Keratinocyte (primary cell): ENCODE data around the gene OTP. TPM values are rescaled to one million over a fixed set of nuclear protein-coding genes. Genes with fewer than 3 reads are reported as not detected.

ENCODE experiments used
- DNase-seq: peaks from one replicate; pipeline ENCODE4 v3.0.0-alpha.2; 2011; ENCODE audit warnings: low read depth, missing footprints, low spot score
- FAIRE-seq: peaks from 2 replicates; lab custom pipeline; 2011; peaks lifted over from hg19 to GRCh38; lab: Jason Lieb, UNC
- H2AFZ ChIP-seq: 2 replicates; pipeline ENCODE4 v1.6.0; 2012; ENCODE audit warnings: low read length, control low read depth, inconsistent platforms; ENCODE audit not compliant: control insufficient read depth
- H3K27ac ChIP-seq: 2 replicates; pipeline ENCODE4 v1.5.1; 2011; ENCODE audit warnings: low read length; ENCODE audit not compliant: control insufficient read depth, insufficient read depth
- H3K27me3 ChIP-seq: 3 replicates; pipeline ENCODE4 v1.6.0; 2011; ENCODE audit warnings: low read length; ENCODE audit not compliant: control insufficient read depth, insufficient read depth; ENCODE audit errors: extremely low read depth
- H3K36me3 ChIP-seq, 2 experiments: 2 replicates in 1 of 2; 3 replicates in 1 of 2; pipeline ENCODE4 v1.5.1; 2011; ENCODE audit warnings: low read length in 2 of 2, mild to moderate bottlenecking in 1 of 2; ENCODE audit not compliant: control insufficient read depth in 2 of 2, insufficient read depth in 2 of 2; ENCODE audit errors: extremely low read depth in 1 of 2
- H3K4me1 ChIP-seq: 3 replicates; pipeline ENCODE4 v1.5.1; 2011; ENCODE audit warnings: low read length; ENCODE audit not compliant: control insufficient read depth, insufficient read depth; ENCODE audit errors: extremely low read depth
- H3K4me2 ChIP-seq: 3 replicates; pipeline ENCODE4 v1.6.0; 2011; ENCODE audit warnings: low read depth, low read length; ENCODE audit not compliant: control insufficient read depth, insufficient read depth; ENCODE audit errors: extremely low read depth
- H3K4me3 ChIP-seq, 3 experiments: fragments of 200-600 bp in 1 of 3; sonication (generic) in 1 of 3; 2 replicates in 2 of 3; 3 replicates in 1 of 3; pipeline ENCODE4 v1.5.1; 2011 to 2016; ENCODE audit warnings: low read length in 3 of 3, mild to moderate bottlenecking in 3 of 3, control low read depth in 2 of 3, inconsistent platforms in 1 of 3, low read depth in 1 of 3, mixed read lengths in 1 of 3, mixed run types in 1 of 3, moderate library complexity in 1 of 3; ENCODE audit not compliant: control insufficient read depth in 2 of 3, insufficient read depth in 2 of 3; ENCODE audit errors: extremely low read depth in 1 of 3
- H3K79me2 ChIP-seq: 2 replicates; pipeline ENCODE4 v1.6.0; 2012; ENCODE audit warnings: low read length; ENCODE audit not compliant: control insufficient read depth, insufficient read depth
- H3K9ac ChIP-seq: 3 replicates; pipeline ENCODE4 v1.6.0; 2011; ENCODE audit warnings: low read length; ENCODE audit not compliant: control insufficient read depth, insufficient read depth; ENCODE audit errors: extremely low read depth
- H3K9me1 ChIP-seq: 3 replicates; pipeline ENCODE4 v1.6.0; 2011; ENCODE audit warnings: low read length; ENCODE audit not compliant: control insufficient read depth, insufficient read depth; ENCODE audit errors: extremely low read depth
- H3K9me3 ChIP-seq: 2 replicates; pipeline ENCODE4 v1.5.1; 2012; ENCODE audit warnings: low read depth, low read length; ENCODE audit not compliant: control insufficient read depth
- H4K20me1 ChIP-seq: 3 replicates; pipeline ENCODE4 v1.6.0; 2011; ENCODE audit warnings: low read length; ENCODE audit not compliant: control insufficient read depth, insufficient read depth; ENCODE audit errors: extremely low read depth
- CTCF ChIP-seq, 3 experiments: IDR thresholded peaks in 1 of 3; conservative IDR thresholded peaks in 1 of 3; optimal IDR thresholded peaks in 1 of 3; 2 replicates in 2 of 3; 3 replicates in 1 of 3; pipeline versions ENCODE3 to v1.5.1; 2011; ENCODE audit warnings: low read length in 3 of 3, mild to moderate bottlenecking in 3 of 3, moderate library complexity in 2 of 3, control low read depth in 1 of 3, inconsistent platforms in 1 of 3; ENCODE audit not compliant: insufficient read depth in 2 of 3; ENCODE audit errors: extremely low read depth in 1 of 3
- EZH2 ChIP-seq: IDR thresholded peaks from one replicate; pipeline ENCODE4 v1.6.1; 2012; ENCODE audit warnings: inconsistent platforms, mild to moderate bottlenecking, low read length, moderate library complexity
- dilution Hi-C: fragments of 300-500 bp; cut with MboI; formaldehyde crosslinking; loops from one replicate; pipeline ENCODE4 v1.7.0; 2020; ENCODE audit warnings: low sequenced_read_pairs; ENCODE audit not compliant: extremely low pct_ligation_motif_present
- polyA plus RNA-seq, 5 experiments: library from polyadenylated mRNA; depleted of rRNA in 3 of 5; stranded (reverse) in 3 of 5; stranded (forward) in 1 of 5; unstranded in 1 of 5; fragments of >200 nt; gene quantifications; 1 replicate in 1 of 5; 2 replicates in 3 of 5; 3 replicates in 1 of 5; pipeline versions ENCODE4 v1.2.1 to v1.2.3, GENCODE V29; 2011 to 2012; ENCODE audit warnings: missing spikeins in 2 of 5, low read depth in 1 of 5, low replicate concordance in 1 of 5

OTP gene
- polyA plus RNA-seq, 1 donor (not counting 4 experiments of a cell fraction or from before 2014, with no cell fraction given) = not detected

- Histone ChIP-seq H3K9ac (no peak overlapping the region), H3K79me2 (no peaks in the 10 kb centered on the region), H3K4me3 (peak overlapping the region; percentile 14 to 20 (median 15)), H3K9me3 (no peaks in the 10 kb centered on the region), H4K20me1 (peaks cover 5% of the 10 kb centered on the region), H3K36me3 (no peaks in the 10 kb centered on the region), H3K27ac (no peak overlapping the region), H3K9me1 (no peaks in the 10 kb centered on the region), H3K4me2 (peak overlapping the region; percentile 48), H3K4me1 (peaks cover 3% of the 10 kb centered on the region), H3K27me3 (peaks cover 78% of the 10 kb centered on the region), H2AFZ (peak overlapping the region; percentile 26)
- no peak for TF ChIP-seq EZH2
- peak in 2 of 3 experiments; percentile 14 to 21 for TF ChIP-seq CTCF (optimal IDR thresholded peaks at IDR 0.05 in 1 of 3, IDR thresholded peaks at IDR 0.05 in 1 of 3, conservative IDR thresholded peaks at IDR 0.05 in 1 of 3; ENCODE audit: extremely low read depth in 1 of 3, insufficient read depth in 2 of 3, low read length in 3 of 3)
- DNase-seq (no peak), FAIRE-seq (no peak)
- dilution Hi-C loops = no loop called here
These were observed 8.3 kb downstream of the OTP start for GRCh38 chr5:77630114-77630680.

- Histone ChIP-seq H3K4me3 (no peak overlapping the region), H3K9ac (no peak overlapping the region), H3K27ac (no peak overlapping the region), H3K9me3 (no peaks in the 10 kb centered on the region), H3K4me2 (no peak overlapping the region), H2AFZ (no peak overlapping the region), H3K27me3 (peaks cover 82% of the 10 kb centered on the region), H4K20me1 (peaks cover 5% of the 10 kb centered on the region), H3K4me1 (peaks cover 3% of the 10 kb centered on the region), H3K79me2 (no peaks in the 10 kb centered on the region), H3K36me3 (no peaks in the 10 kb centered on the region), H3K9me1 (no peaks in the 10 kb centered on the region)
- DNase-seq (no peak), FAIRE-seq (no peak)
- dilution Hi-C loops = no loop called here
- TF ChIP-seq EZH2 = peak; percentile 90
- TF ChIP-seq CTCF (optimal IDR thresholded peaks at IDR 0.05 in 1 of 3, IDR thresholded peaks at IDR 0.05 in 1 of 3, conservative IDR thresholded peaks at IDR 0.05 in 1 of 3; ENCODE audit: extremely low read depth in 1 of 3, insufficient read depth in 2 of 3, low read length in 3 of 3) = no peak
These were observed 8.9 kb downstream of the OTP start for GRCh38 chr5:77629509-77630113.
